GM12891 (cell line): ENCODE data around the gene SOD2.

ENCODE experiments used
- POLR2A ChIP-seq: IDR thresholded peaks from 2 replicates; pipeline ENCODE4 v1.6.1; 2011; ENCODE audit warnings: low read depth, low read length, control low read depth
- POLR2AphosphoS5 ChIP-seq: IDR thresholded peaks from 2 replicates; pipeline ENCODE4 v1.6.1; 2011; ENCODE audit warnings: low read depth, low read length, control low read depth
- TAF1 ChIP-seq: IDR thresholded peaks from 2 replicates; pipeline ENCODE4 v1.6.1; 2011; ENCODE audit warnings: low read depth, low read length, control low read depth

GRCh38 chr6:159650314-159650713 lies 42.7 kb downstream of the SOD2 start:
- TF ChIP-seq POLR2A (no peak), POLR2AphosphoS5 (no peak), TAF1 (no peak)
